DMS114 treated with DMSO at 0.1 percent for 48 hours (cell line): ENCODE results near the gene KIN.
"Not testable (repeated sequence)": the region's sequence is repeated elsewhere in the genome, so short reads cannot be mapped to it uniquely, and the experiment has no call there.

Source experiments
- DNase-seq: peaks from one replicate; lab custom pipeline; 2025; ENCODE audit not compliant: unreplicated experiment; lab: John Stamatoyannopoulos, UW

Gene KIN

DNA sequence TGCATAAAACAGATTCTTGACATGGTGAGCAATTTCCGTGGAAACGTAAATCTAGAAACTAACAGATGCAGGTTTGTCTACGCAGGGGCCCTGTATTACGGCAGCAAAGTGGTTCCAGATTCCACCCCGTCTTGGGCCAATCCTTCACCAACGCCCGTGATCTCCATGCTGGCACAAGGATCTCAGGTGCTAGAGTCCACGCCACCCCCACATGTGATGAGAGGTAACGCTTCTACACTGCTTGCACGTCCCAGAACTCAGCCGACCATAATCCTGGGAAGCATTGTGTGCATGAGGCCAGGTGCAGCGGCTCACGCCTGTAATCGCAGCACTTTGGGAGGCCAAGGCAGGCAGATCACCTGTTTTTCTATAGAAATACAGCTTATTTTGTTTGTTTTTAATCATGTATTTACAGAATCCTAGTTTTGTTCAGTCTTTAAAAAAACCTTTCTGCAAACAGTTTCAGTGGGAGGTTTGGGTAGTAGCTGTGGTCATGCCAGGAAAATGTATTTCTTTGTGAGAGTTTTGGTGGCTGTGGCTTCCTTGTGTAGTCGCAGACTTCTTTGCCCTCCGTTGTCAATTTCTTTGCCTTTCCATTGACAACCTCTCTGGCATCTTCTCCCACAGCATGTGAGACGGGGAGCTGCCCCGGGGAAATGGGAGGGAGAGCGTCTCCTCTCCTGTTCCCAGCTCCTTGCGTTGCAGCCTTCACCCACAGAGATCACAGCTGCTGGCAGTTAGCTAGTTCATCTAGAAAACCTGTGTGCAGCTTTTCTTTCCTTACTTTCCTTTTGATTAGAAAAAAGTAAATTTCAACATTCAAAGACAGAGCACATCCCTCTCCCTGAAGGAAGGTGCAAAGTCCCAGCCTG is 49.0 kb downstream of the KIN start:
- no peak for DNase-seq

DNA sequence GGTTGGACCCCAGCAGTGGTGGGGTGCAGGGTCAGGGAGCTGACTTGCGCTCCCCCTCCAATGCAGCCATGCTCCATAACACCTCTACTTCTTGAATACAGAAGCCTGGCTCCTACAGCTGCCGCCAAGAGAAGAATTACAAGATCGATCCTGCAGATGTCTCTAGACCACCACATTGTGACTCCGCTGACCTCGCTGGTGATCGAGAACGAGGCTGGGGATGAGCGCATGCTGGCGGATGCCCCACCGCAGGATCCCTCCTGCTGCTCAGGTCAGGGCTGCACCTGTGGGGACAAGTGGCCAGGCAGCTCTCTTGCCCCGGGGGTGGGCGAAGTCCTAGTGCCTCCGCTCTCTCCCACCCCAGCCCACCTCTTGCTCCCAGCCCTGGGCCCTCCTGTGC is 53.0 kb downstream of the KIN start:
- DNase-seq: no peak

DNA sequence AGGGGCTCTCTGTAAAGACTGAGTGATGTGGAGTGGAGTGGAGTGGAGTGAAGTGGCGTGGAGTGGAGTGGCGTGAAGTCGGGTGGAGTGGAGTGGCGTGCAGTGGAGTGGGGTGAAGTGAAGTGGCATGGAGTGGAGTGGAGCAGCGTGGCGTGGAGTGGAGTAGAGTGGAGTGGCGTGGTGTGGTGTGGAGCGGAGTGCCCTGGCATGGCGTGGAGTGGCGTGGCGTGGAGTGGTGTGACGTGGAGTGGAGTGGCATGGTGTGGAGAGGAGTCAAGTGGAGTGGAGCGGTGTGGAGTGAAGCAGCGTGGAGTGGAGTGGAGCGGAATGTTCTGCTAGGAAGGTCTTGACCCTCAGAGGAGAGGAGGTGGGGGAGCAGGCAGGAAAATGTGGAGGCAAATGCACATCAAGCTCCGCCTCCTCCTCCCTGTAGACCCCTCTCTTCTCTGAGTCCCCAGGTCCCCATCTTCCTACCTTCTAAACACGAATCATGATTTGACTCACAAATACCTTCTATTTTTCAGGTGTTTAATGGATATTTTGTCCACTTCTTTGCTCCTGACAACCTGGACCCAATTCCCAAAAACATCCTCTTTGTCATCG is 64.8 kb downstream of the KIN start:
- no peak for DNase-seq

DNA sequence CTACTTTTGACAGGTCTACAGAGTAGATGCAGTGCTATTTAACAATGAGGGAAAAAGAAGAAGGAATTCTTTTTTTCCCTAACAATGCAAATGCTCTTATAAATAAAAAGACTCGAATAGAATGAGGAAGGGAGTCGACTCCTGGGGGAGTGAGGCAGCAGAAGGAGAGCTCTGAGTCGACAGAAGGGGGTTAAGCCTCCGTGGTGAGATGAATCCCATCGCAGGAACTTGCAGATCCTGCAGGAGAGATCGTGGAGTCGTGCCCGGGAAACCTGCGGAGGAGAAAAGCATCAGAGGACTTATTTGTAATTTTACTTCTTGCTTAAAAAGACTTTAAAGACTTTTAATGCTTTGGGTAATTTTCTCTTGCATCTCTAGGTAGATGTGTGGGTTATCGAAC is 67.3 kb downstream of the KIN start:
- no peak for DNase-seq

DNA sequence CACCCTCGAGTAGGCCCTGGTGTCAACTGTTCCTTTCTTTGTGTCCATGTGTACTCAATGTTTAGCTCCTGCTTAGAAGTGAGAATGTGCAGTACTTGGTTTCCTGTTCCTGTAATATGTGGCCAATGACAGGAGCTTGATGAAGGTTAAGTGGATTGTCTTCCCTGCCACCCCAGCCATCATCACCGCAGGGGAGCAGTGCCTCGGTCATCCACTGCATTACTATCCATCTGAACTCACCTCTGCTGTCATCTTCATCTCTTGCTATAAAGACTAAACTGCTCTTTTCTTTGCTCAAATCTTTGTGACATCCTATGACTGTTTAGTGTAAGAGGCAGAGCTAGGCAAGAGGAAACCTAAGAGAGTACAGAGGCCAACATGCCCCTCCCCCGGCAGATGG is 69.1 kb downstream of the KIN start:
- no peak for DNase-seq

DNA sequence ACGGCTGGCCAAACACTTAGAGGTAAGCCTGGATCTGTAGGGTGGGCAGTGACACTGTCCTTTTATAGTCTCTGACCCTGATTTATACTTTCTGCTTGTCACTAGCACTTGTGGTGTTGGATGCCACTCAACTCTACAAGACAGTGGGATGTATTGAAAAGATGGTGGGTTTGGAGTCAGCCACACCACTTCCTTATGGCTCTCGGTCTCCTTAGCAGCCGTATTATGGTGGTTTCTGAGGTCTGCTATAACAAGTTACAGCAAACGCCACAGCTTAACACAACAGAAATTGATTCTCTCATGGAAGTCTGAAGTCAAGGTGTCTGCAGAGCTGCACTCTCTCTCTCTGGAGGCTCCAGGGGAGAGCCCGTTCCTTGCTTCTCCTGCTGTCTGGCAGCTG is 70.0 kb downstream of the KIN start:
- DNase-seq: no peak

DNA sequence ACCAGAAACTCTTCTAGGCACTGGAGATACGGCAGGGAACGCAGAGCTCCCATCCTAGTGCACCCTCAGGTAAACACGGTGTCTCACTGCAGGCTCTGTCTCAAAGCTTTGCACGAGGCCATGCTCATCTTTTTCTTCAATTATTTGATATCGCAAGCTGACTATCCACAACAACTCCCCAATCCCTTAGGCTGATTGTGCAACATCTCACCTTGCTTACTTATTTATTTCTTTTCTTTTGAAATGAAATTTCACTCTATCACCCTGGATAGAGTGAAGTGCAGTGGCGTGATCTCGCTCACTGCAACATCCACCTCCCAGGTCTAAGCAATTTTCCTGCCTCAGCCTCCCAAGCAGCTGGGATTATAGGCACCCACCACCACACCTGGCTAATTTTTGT is 72.3 kb downstream of the KIN start:
- no peak for DNase-seq

DNA sequence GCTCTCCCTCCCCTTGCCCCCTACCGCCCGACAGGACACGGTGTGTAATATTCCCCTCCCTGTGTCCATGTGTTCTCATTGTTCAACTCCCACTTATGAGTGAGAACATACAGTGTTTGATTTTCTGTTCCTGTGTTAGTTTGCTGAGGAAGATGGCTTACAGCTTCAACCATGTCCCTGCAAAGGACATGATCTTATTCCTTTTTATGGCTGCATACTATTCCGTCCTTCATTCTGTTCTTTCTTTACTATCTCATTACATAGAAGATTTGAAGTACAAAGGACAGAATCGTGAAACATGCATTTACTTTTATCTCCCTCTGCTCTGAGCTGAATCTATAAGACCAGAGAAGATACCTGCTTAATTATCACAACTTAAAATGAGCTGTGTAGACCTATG is 76.7 kb downstream of the KIN start:
- not testable (repeated sequence) for DNase-seq

DNA sequence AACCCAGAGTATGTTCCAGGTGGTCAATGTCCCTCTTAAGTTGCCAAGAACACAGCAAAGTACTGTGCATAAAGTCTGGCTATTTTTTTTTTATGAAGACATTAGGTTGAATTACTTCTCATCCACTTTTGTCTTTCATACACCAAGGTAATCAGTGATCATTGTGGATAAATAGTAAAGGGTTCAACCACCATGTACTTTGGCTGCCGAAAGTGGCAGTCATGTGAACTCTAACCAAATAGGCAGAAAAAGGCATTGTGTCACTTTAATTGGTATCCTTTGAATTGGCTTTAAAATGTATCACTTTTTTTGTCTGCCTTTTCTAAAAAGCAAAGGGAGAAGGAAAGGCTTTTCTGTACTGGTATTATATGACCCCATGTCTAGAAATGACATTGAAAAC is 77.3 kb downstream of the KIN start:
- DNase-seq: no peak

DNA sequence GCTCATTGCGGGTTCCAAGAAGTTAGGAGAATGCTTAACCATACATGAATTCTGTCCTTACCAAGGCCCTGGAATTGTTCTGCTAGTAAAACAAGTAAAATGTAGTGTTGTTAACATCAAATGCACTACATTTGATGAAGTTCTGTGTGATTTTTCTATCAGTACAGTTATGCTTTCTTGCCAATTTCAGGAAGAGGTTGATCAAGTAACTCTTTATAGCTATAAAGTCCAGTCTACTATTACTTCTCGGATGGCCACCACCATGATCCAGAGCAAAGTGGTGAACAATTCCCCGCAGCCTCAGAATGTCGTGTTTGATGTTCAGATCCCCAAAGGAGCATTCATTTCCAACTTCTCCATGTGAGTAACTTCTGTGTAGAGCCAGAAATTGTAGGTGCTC is 79.0 kb downstream of the KIN start:
- DNase-seq: no peak

DNA sequence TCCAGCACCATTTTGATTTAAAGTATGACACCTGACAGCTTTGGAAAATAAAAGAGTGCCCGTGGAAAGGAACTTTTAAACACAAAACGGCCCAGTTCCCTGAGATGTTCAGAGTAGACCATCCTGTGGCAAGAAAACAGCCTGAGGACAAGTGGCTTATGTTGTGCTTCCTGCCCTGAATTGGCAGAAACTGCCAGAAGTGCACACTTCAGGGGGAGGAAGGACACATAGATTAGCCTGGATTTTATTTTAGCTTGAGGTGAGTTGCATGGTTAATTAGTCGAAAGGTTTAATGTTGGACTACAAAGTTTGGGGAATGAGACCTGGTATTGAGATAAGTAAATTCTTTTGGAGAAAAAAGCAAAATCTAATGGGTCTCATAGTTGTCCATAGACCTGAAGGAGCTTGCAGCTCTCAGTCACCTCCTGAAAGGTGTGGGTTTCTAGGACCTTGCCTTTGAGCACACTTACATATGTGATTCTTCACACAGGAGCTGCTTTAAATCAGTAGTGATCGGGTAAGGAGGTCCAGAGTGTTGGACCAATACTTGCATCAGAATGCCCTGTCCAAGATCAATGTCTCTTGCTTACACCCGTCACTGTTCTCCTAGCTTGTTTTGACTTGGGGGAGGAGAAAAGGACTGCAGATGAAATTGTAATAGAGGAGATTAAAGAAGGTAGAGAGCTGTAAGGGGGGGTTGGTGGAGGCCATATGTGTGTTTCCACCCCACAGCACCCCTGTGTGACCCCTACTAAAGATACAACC is 79.8 kb downstream of the KIN start:
- DNase-seq: no peak

DNA sequence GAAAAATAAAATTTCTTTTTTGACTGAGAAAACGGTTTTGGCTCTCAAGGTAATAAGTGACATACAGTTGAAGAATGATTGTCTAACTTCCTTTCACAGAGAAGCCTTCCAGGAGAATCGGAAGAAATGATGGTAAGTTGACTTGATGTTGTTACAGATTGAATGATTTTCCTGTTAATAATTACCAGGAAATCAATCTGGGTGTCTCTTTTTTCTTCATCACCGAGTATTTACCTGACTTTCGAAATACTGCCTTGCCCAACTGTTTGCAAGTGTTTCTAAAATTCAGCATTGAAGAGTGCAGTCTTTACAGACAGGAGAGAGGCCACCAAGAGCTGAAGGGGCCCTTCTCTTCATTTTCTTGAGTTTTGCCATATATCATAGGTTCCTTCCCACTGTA is 80.7 kb downstream of the KIN start:
- no peak for DNase-seq

DNA sequence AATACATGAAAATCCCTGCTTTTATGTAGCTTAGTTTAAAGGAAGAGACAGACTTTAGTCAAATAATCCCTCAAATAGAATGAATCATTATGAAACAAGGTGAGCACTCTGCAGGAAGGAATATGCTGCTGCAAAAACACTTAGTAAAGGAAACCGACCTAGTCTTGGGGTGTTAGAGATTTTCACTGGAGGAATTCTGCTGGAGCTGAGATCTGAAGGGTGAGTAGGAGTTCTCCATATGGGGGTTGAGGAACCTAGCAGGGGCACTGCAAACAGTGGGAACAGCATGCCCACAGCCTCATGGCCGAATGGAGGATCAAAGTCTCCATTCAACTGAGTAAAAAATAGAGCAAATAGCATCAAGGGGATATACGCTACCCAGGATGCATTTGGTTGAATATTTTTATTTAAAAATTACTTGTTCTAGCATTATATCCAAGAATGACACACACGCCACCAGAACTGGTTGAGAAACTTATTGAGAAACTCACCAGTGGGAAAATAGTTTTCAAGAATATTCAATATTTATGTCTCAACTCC is 81.2 kb downstream of the KIN start:
- no peak for DNase-seq

DNA sequence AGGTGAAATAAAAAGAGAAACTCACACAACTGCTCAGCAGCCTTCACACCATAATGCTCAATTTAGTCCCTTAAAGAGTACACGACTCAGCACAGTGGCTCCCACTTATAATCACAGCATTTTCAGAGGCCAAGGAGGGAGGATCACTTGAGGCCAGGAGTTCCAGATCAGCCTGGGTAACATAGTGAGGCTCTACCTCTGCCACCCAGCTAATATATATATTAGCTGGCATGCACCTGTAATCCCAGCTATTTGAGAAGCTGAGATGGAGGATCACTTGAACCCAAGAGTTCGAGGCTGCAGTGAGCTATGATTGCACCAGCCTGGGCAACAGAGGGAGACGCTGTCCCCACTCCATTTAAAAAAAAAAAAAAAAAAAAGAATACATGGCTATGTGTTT is 82.5 kb downstream of the KIN start:
- DNase-seq: no peak

DNA sequence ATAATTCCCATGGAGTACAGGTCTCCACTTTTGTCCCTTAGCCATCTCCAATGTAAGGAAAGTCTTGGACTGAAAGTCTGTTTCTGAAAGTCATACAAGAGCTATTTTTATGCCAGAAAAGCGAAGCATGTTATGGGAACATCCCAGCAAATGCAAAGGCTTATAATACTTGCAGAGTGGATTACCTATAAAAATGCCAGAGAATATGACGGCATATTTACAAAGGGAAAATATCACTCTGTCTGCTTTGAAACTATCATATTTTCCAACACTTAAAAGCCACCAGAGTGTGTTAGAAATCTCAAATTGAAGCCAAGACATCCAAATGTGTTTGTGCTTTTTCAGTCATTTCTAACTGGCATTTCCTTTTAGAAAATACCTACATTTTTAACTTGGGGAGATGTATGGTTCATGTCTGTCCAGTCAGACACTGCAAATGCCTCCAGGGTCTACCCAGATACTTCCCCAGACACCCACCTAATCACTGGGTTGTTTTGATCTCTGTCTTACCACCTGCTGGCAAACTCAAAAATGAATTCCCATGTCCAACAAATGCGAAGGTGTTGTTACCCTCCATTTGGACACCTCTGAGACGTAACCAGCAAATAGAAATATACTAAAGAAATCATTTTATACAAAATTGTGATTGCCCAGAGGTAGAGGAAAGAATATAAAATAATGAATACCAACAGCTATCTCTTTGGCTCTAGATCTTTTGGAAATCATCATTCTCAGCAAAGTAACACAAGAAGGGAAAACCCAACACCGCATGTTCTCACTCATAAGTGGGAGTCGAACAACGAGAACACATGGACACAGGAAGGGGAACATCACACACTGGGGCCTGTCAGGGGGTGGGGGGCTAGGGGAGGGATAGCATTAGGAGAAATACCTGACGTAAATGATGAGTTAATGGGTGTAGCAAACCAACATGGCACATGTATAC is 83.4 kb downstream of the KIN start:
- no peak for DNase-seq

DNA sequence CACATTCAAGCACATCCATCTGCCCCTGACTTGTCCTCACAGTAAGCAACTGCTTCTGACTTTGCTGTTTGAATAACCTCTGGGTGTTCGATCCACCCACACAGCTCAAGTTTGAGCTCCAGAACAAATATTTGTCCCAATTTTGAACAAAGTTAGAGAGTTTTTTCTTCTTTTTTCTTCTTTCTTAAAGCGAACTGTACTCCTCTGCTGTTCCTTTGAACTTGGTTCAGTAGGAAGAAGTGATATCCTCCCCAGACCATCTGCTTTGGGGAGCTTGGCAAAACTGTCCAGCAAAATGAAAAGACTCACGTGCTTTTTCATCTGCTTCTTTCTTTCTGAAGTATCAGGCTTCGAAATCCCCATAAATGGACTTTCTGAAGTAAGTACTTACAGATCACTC is 84.7 kb downstream of the KIN start, which contains the start of gene ITIH2:
Gene ITIH2, plus strand, starts transcription at position 177 of the 400 bp plus-strand sequence. Its CDS starts 119 bp downstream, at position 296.
- DNase-seq: no peak

DNA sequence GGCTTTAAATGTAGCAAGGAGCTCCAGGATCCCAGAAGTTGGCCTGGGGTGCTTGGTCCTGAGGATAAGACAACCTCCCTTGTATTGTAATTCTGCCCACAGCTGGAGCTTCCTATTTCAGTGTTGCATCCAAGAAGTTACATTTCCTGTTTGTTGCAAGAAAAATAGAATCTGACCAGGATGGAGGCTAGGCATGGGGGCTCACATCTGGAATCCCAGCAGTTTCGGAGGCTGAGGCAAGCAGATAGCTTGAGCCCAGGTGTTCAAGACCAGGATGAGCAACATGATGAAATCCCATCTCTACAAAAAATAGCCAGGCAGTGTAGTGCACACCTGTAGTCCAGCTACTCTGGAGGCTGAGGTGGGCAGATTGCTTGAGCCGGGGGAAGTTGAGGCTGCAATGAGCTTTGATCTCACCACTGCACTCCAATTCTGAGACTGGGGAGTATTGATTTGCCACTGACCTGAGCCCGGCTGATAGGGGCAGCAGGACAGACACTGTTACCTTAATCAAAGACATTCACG is 85.4 kb downstream of the KIN start:
- no peak for DNase-seq

DNA sequence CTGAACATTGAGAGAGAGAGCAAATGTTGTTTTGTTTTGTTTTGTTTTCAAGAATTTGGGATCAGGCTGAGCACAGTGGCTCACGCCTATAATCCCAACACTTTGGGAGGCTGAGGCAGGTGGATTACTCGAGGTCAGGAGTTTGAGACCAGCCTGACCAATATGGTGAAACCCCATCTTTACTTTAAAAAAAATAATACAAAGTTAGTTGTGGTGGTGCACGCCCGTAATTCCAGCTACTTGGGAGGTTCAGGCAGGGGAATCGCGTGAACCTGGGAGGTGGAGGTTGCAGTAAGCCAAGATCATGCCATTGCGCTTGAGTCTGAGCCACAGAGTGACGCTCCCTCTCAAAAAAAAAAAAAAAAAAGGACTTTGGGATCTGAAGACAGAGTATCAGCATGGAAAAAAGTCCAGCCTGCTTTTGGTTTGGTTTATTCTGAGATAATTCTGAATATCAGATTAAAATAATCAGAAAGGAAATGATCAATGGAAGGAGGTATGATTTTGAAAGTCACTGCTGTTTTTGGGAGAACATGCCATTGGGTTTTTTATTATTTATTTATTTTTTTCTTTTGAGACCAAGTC is 86.5 kb downstream of the KIN start:
- no peak for DNase-seq
